IMR-90 (cell line): ENCODE measurements around the gene NAB2. TPM values are rescaled to one million over a fixed set of nuclear protein-coding genes. Genes with fewer than 3 reads are reported as not detected.

Experiments
- ATAC-seq: fragments of 200-7000 bp; cut with Tn5 transposase; 2 replicates; pipeline ENCODE4 v1.9.1; 2020; ENCODE audit warnings: low read depth, mild to moderate bottlenecking, moderate library complexity
- BruUV-seq: library from RNA; stranded (reverse); fragments of 400-500 nt; replicated peaks from 2 replicates; lab custom pipeline; 2021; lab: Mats Ljungman, UMichigan
- CTCF ChIA-PET: fragments of 300-600 bp; formaldehyde crosslinking; extraction: SDS; loops from one replicate; lab custom pipeline; 2021; ENCODE audit warnings: antibody characterized with exemption; lab: Yijun Ruan, JAX
- POLR2A ChIA-PET: fragments of 300-600 bp; sonication (Branson Sonifier 250); formaldehyde crosslinking; loops from one replicate; lab custom pipeline; 2022; ENCODE audit warnings: antibody characterized with exemption; ENCODE audit not compliant: unreplicated experiment; lab: Charles Lee
- DNase-seq: peaks from one replicate; pipeline ENCODE4 v3.0.0; 2013
- H2AFZ ChIP-seq: replicated peaks from 2 replicates; pipeline ENCODE3; 2013; ENCODE audit warnings: low read length, mild to moderate bottlenecking; ENCODE audit not compliant: poor library complexity
- H2AK5ac ChIP-seq: 2 replicates; pipeline ENCODE4 v1.6.1; 2013; ENCODE audit warnings: low read depth, low read length, inconsistent platforms
- H2AK9ac ChIP-seq: replicated peaks from 2 replicates; pipeline ENCODE3; 2013; ENCODE audit warnings: mild to moderate bottlenecking, low read depth, low read length, moderate library complexity; ENCODE audit not compliant: poor library complexity
- H2BK120ac ChIP-seq: 2 replicates; pipeline ENCODE4 v1.6.1; 2013; ENCODE audit warnings: low read depth, low read length, inconsistent platforms
- H2BK15ac ChIP-seq: 3 replicates; pipeline ENCODE4 v1.6.1; 2013; ENCODE audit warnings: low read depth, low read length, inconsistent platforms
- H2BK20ac ChIP-seq: 2 replicates; pipeline ENCODE4 v1.6.1; 2013; ENCODE audit warnings: low read depth, mild to moderate bottlenecking, inconsistent platforms, low read length, moderate library complexity
- H2BK5ac ChIP-seq: 2 replicates; pipeline ENCODE4 v1.6.1; 2013; ENCODE audit warnings: mild to moderate bottlenecking, low read depth, low read length, inconsistent platforms; ENCODE audit not compliant: poor library complexity, severe bottlenecking
- H3K14ac ChIP-seq: replicated peaks from 2 replicates; pipeline ENCODE4 v1.6.1; 2013; ENCODE audit warnings: low read depth, low read length, inconsistent platforms
- H3K18ac ChIP-seq: 2 replicates; pipeline ENCODE4 v1.6.1; 2013; ENCODE audit warnings: low read depth, low read length, control low read depth
- H3K23ac ChIP-seq: 2 replicates; pipeline ENCODE4 v1.6.1; 2013; ENCODE audit warnings: low read depth, low read length, inconsistent platforms
- H3K27ac ChIP-seq: 2 replicates; pipeline ENCODE4 v1.5.1; 2013; ENCODE audit warnings: mild to moderate bottlenecking, control low read depth, low read length; ENCODE audit not compliant: insufficient read depth
- H3K27me3 ChIP-seq: 2 replicates; pipeline ENCODE4 v1.6.1; 2013; ENCODE audit warnings: low read length; ENCODE audit not compliant: control insufficient read depth, insufficient read depth
- H3K36me3 ChIP-seq: 2 replicates; pipeline ENCODE4 v1.6.1; 2013; ENCODE audit warnings: low read length, mixed read lengths; ENCODE audit not compliant: control insufficient read depth, insufficient read depth
- H3K4ac ChIP-seq: 2 replicates; pipeline ENCODE4 v1.6.1; 2013; ENCODE audit warnings: low read depth, low read length, inconsistent platforms
- H3K4me1 ChIP-seq: 2 replicates; pipeline ENCODE4 v1.6.1; 2013; ENCODE audit warnings: low read length, mixed read lengths; ENCODE audit not compliant: control insufficient read depth, insufficient read depth
- H3K4me2 ChIP-seq: 2 replicates; pipeline ENCODE4 v1.6.1; 2013; ENCODE audit warnings: low read depth, mild to moderate bottlenecking, control low read depth, low read length, moderate library complexity
- H3K4me3 ChIP-seq: 2 replicates; pipeline ENCODE4 v1.5.1; 2013; ENCODE audit warnings: low read depth, mild to moderate bottlenecking, control low read depth, low read length, moderate library complexity; ENCODE audit not compliant: insufficient read depth
- H3K56ac ChIP-seq: 2 replicates; pipeline ENCODE4 v1.6.1; 2013; ENCODE audit warnings: low read length, inconsistent platforms; ENCODE audit not compliant: insufficient read depth; ENCODE audit errors: extremely low read depth
- H3K79me1 ChIP-seq, 2 experiments: 2 replicates each; pipeline ENCODE4 v1.6.1; 2013; ENCODE audit warnings: low read length in 2 of 2, inconsistent platforms in 1 of 2, low read depth in 1 of 2
- H3K9ac ChIP-seq: 2 replicates; pipeline ENCODE4 v1.6.1; 2013; ENCODE audit warnings: low read depth, low read length, control low read depth
- H3K9me1 ChIP-seq: 2 replicates; pipeline ENCODE4 v1.6.1; 2013; ENCODE audit warnings: low read length, inconsistent platforms; ENCODE audit not compliant: insufficient read depth
- H3K9me3 ChIP-seq: 2 replicates; pipeline ENCODE4 v1.6.1; 2013; ENCODE audit warnings: low read length; ENCODE audit not compliant: control insufficient read depth, insufficient read depth
- H4K20me1 ChIP-seq: 2 replicates; pipeline ENCODE4 v1.6.1; 2013; ENCODE audit warnings: low read length, inconsistent platforms; ENCODE audit not compliant: insufficient read depth
- H4K5ac ChIP-seq: 2 replicates; pipeline ENCODE4 v1.6.1; 2013; ENCODE audit warnings: mild to moderate bottlenecking, low read depth, low read length, control low read depth
- H4K8ac ChIP-seq, 2 experiments: 2 replicates each; pipeline ENCODE4 v1.6.1; 2013; ENCODE audit warnings: low read depth in 2 of 2, low read length in 2 of 2, control low read depth in 1 of 2, inconsistent platforms in 1 of 2
- H4K91ac ChIP-seq: 2 replicates; pipeline ENCODE4 v1.6.1; 2013; ENCODE audit warnings: low read depth, low read length, inconsistent platforms; ENCODE audit not compliant: insufficient read depth
- CEBPB ChIP-seq: IDR thresholded peaks from 2 replicates; pipeline ENCODE4 v1.6.1; 2012; ENCODE audit warnings: low read depth, low read length, improper control_type of control experiment
- MAFK ChIP-seq: IDR thresholded peaks from 2 replicates; pipeline ENCODE4 v1.6.1; 2012; ENCODE audit warnings: low read depth, low read length, improper control_type of control experiment
- POLR2A ChIP-seq: IDR thresholded peaks from 2 replicates; pipeline ENCODE4 v1.6.1; 2012; ENCODE audit warnings: mild to moderate bottlenecking, low read depth, low read length
- RCOR1 ChIP-seq: IDR thresholded peaks from 2 replicates; pipeline ENCODE4 v1.6.1; 2012; ENCODE audit warnings: mild to moderate bottlenecking, low read length, improper control_type of control experiment; ENCODE audit not compliant: insufficient replicate concordance
- USF2 ChIP-seq: fragments of 150-350 bp; IDR thresholded peaks from 2 replicates; pipeline ENCODE4 v1.6.1; 2017; ENCODE audit warnings: mild to moderate bottlenecking, antibody characterized with exemption, low read length, low read depth
- WGBS, 2 experiments: methylation state at CpG; one replicate each; pipeline versions ENCODE4 v1.1.5 to v1.1.7; 2013; ENCODE audit warnings: missing lambda C conversion rate in 2 of 2; ENCODE audit not compliant: insufficient read length in 1 of 2; ENCODE audit errors: extremely low coverage in 2 of 2; 5-methylcytosine and 5-hydroxymethylcytosine counted together
- dilution Hi-C: fragments of 300-500 bp; cut with HindIII; formaldehyde crosslinking; loops from one replicate; pipeline ENCODE4 v1.14.3; 2018; ENCODE audit warnings: low sequenced_read_pairs; ENCODE audit not compliant: unreplicated experiment
- in situ Hi-C: fragments of 300-500 bp; cut with MboI; formaldehyde crosslinking; loops from 3 replicates; pipeline ENCODE4 v1.14.3; 2019; ENCODE audit warnings: low sequenced_read_pairs, inconsistent platforms, mixed read lengths
- intact Hi-C: fragments of 100-400 bp; cut with micrococcal nuclease; formaldehyde crosslinking; loops from 2 replicates; pipeline ENCODE4 v1.10.0; 2022
- polyA plus RNA-seq, 3 experiments: library from polyadenylated mRNA; depleted of rRNA; stranded (reverse); fragments of >200 nt; gene quantifications; 2 replicates each; pipeline ENCODE4 v1.2.3, GENCODE V29; 2012; ENCODE audit warnings: low replicate concordance in 1 of 3
- total RNA-seq: library from RNA; depleted of rRNA; stranded (reverse); fragments of >200 nt; gene quantifications from 2 replicates; pipeline ENCODE4 v1.2.3, GENCODE V29; 2012
- TF ChIP-seq, protein P1 (sequence below): conservative IDR thresholded peaks from 2 replicates; pipeline ENCODE4 v1.5.1; 2012; ENCODE audit warnings: mild to moderate bottlenecking, low read depth, low read length, improper control_type of control experiment

Gene NAB2
- total and polyA plus RNA-seq, 2 of the 4 experiments (the other 2 are of a cell fraction): 65.1 to 68.8 TPM

DNA sequence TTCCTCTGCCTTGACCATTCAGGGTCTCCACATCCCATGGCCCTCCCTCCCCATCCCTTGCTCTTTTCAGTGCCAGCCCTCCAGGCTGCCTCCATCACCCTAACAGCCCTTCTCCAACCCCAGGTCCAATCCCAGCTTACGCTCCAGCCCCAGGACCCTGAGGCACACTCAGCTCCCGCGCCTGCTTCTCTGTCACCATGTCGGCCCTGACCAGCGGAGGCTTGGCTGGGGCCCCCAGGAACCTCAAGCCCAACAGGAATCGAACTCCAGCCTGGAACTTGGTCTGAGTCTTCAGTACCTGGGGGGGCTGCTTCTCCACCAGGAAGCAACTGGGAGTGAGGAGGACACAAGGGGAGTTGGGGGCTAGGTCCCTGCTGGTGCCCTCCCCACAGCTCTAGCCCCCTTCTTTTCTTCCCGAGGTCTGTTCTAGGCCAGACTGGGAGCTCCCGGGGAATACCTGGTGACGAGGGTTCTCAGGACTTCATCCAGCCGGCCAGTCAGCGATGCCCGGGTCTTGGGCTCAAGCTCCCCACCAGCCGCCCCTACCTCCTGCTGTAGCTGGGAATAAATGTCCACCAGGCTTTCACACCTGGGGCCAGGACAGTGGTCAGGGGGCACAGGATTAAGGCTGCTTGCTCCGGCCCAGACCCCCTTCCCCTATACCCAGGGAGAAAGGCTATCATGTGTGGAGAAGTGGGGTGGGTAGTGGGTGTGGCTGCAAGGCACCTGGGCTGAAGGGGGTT, 16.3 kb downstream of the NAB2 start:
- Histone ChIP-seq H3K9ac (no peak overlapping the region), H3K14ac (no peak overlapping the region), H4K5ac (no peak overlapping the region), H3K27ac (no peak overlapping the region), H3K79me1 (peaks cover 18 to 46% of the 10 kb centered on the region in 2 experiments), H3K4ac (no peak overlapping the region), H2BK15ac (no peak overlapping the region), H3K27me3 (no peaks in the 10 kb centered on the region), H2BK120ac (no peak overlapping the region), H2BK20ac (no peak overlapping the region), H2BK5ac (no peak overlapping the region), H3K23ac (no peak overlapping the region), H2AK5ac (no peak overlapping the region), H4K20me1 (peaks cover 18% of the 10 kb centered on the region; the same call in 1 of the 2 replicates), H3K56ac (no peak overlapping the region), H4K8ac (no peak overlapping the region), H2AK9ac (peak overlapping the region; percentile 26), H2AFZ (no peak overlapping the region), H3K4me2 (no peak overlapping the region), H3K9me1 (peaks cover 14% of the 10 kb centered on the region), H3K4me3 (no peak overlapping the region), H3K36me3 (peaks cover 48% of the 10 kb centered on the region), H3K9me3 (no peaks in the 10 kb centered on the region), H3K4me1 (peaks cover 5% of the 10 kb centered on the region), H4K91ac (no peak overlapping the region), H3K18ac (no peak overlapping the region)
- POLR2A ChIA-PET: interaction anchor here (1.4 kb wide), 1 partner anchor 11 kb away, joined by 4 read pairs; no protein-coding TSS in a partner anchor
- ATAC-seq (no peak), DNase-seq (no peak)
- no TSS peak for BruUV-seq
- intact Hi-C loops (no loop called here), dilution Hi-C loops (no loop called here), in situ Hi-C loops (no loop called here)
- CTCF ChIA-PET: no interaction called here
- TF ChIP-seq, protein P1, sequence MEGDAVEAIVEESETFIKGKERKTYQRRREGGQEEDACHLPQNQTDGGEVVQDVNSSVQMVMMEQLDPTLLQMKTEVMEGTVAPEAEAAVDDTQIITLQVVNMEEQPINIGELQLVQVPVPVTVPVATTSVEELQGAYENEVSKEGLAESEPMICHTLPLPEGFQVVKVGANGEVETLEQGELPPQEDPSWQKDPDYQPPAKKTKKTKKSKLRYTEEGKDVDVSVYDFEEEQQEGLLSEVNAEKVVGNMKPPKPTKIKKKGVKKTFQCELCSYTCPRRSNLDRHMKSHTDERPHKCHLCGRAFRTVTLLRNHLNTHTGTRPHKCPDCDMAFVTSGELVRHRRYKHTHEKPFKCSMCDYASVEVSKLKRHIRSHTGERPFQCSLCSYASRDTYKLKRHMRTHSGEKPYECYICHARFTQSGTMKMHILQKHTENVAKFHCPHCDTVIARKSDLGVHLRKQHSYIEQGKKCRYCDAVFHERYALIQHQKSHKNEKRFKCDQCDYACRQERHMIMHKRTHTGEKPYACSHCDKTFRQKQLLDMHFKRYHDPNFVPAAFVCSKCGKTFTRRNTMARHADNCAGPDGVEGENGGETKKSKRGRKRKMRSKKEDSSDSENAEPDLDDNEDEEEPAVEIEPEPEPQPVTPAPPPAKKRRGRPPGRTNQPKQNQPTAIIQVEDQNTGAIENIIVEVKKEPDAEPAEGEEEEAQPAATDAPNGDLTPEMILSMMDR: no peak
- TF ChIP-seq MAFK (no peak), USF2 (no peak), RCOR1 (no peak), POLR2A (no peak), CEBPB (no peak)
- 88% methylated on average over 5 of the region's 14 CpGs; no CpG with 5 or more reads in 1 of the 2 experiments for WGBS, 2 experiments
